ENCODE measurements around the gene MBTPS1.

GRCh38 chr16:84031556-84031955 lies 85.2 kb downstream of the MBTPS1 start:
- TF ChIP-seq CTCF (conservative IDR thresholded peaks at IDR 0.05; ENCODE audit: low read depth, low read length) (no peak), EZH2 (IDR thresholded peaks at IDR 0.05; ENCODE audit: low read length, unreplicated experiment) (no peak), EZH2phosphoT487 (IDR thresholded peaks at IDR 0.05; ENCODE audit: borderline replicate concordance, low read length) (no peak)
